BLaER1 treated with 17β-estradiol and CSF1 and Interleukin-3, amounts not matched to agents 10 nM and 100 nM (cell line): Measurements from ENCODE around the gene APPL1.

Experiments
- H3K27ac ChIP-seq, 11 experiments: shearing (Covaris generic); formaldehyde crosslinking; 2 replicates each; pipeline ENCODE4 v1.8.1; 2022
- H3K27me3 ChIP-seq, 11 experiments: shearing (Covaris generic); formaldehyde crosslinking; 2 replicates each; pipeline ENCODE4 v1.8.1; 2022
- H3K36me3 ChIP-seq, 11 experiments: shearing (Covaris generic); formaldehyde crosslinking; 2 replicates each; pipeline ENCODE4 v1.8.1; 2022
- H3K4me1 ChIP-seq, 10 experiments: shearing (Covaris generic); formaldehyde crosslinking; 2 replicates each; pipeline ENCODE4 v1.8.1; 2022
- H3K4me2 ChIP-seq, 11 experiments: shearing (Covaris generic); formaldehyde crosslinking; 2 replicates each; pipeline ENCODE4 v1.8.1; 2022
- H3K4me3 ChIP-seq, 10 experiments: shearing (Covaris generic); formaldehyde crosslinking; 2 replicates each; pipeline ENCODE4 v1.8.1; 2022
- H3K9ac ChIP-seq, 11 experiments: shearing (Covaris generic); formaldehyde crosslinking; 2 replicates each; pipeline ENCODE4 v1.8.1; 2022
- H3K9me3 ChIP-seq, 11 experiments: shearing (Covaris generic); formaldehyde crosslinking; replicated peaks in 1 of 11; 2 replicates each; pipeline ENCODE4 v1.8.1; 2022
- H4K20me1 ChIP-seq, 11 experiments: shearing (Covaris generic); formaldehyde crosslinking; 2 replicates each; pipeline ENCODE4 v1.8.1; 2022
- Cebpa-rat ChIP-seq, 11 experiments: shearing (Covaris generic); IDR thresholded peaks; 2 replicates each; pipeline ENCODE4 v1.8.1; 2022

The APPL1 gene

DNA sequence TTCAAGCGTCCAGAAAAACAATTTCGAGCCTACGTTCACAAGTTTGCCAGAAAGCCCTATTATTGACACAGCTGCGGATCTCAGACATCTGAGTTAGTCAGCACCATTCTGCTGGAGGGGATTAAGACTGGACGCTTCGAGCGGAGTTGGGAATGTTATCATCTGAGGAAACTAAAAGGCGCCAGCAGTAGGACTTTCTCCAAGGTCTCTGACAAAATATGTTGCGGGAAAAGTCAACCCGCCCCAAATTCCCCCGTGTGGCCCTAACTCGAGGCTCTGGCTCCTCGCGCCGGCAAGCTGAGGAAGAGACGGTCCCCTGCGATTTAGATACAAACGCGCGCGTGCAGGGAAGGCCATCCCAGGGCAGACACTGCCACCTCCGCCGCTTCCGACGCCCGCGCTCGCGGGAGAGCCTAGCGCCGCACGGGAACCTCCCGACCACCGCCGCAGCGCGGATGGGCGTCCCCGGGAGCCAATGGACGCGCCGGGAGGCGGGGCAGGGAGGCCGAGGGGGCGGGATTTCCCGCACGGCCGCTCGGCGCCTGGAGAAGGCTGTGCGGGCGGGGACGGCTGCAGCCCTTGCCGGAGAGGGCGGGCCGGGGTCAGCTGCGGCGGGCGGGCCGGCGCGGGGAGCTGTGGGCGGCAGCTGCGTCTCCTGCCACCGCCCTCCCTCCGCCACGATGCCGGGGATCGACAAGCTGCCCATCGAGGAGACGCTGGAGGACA lies at the start of gene APPL1:
Gene APPL1, plus strand, starts transcription at position 526 of the 726 bp plus-strand sequence. Its CDS starts 155 bp downstream, at position 681.
- TF ChIP-seq Cebpa-rat (IDR thresholded peaks at IDR 0.05) = no peak
- Histone ChIP-seq H3K27ac (peak within 1 kb of the TSS; percentile 80 to 94 (median 86)), H3K36me3 (peaks cover 0 to 18% (median 8%) of the 10 kb centered on the region in 11 experiments; a peak in 14 of 22 replicates), H3K27me3 (no peaks in the 10 kb centered on the region), H4K20me1 (peaks cover 3 to 36% (median 26%) of the 10 kb centered on the region in 11 experiments; a peak in 18 of 22 replicates), H3K4me3 (peak within 1 kb of the TSS; percentile 88 to 99 (median 96)), H3K9me3 (no peaks in the 10 kb centered on the region), H3K4me1 (peaks cover 38 to 55% (median 45%) of the 10 kb centered on the region in 10 experiments), H3K9ac (peak within 1 kb of the TSS; percentile 87 to 94 (median 92)), H3K4me2 (peak within 1 kb of the TSS; percentile 77 to 96 (median 90))

- Histone ChIP-seq H3K9me3 (peaks cover 0 to 12% (median 9%) of the 10 kb centered on the region in 11 experiments; a peak in 12 of 22 replicates), H4K20me1 (no peaks in the 10 kb centered on the region), H3K9ac (no peak overlapping the region), H3K4me3 (no peak overlapping the region), H3K27me3 (no peaks in the 10 kb centered on the region), H3K4me1 (peaks cover 0 to 8% (median 7%) of the 10 kb centered on the region in 10 experiments; a peak in 13 of 20 replicates), H3K36me3 (no peaks in the 10 kb centered on the region), H3K27ac (no peak overlapping the region), H3K4me2 (no peak overlapping the region)
- no peak for TF ChIP-seq Cebpa-rat (IDR thresholded peaks at IDR 0.05)
Measured at GRCh38 chr3:57179580-57180410, 47.7 kb upstream of the APPL1 start.

DNA sequence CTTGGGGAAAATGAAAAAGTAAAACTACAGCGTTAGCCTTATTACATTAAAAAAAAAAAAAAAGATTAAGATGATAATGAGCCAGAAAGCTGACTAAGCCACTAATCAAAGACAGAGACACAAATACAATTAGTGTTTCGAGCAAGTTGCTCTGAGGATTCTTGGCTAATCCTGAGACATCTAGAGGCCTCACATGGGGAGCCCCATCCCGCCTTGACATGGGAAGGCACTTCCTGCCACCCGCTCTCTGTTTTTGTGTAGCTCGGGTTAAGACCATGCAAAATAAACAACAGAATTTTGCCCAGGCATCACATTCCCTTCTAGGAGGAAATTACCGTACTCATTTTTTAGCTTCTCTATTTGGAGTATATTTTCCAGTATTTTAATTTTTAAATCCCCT lies 43.0 kb upstream of the APPL1 start:
- TF ChIP-seq Cebpa-rat (IDR thresholded peaks at IDR 0.05) = no peak
- H3K4me1 ChIP-seq = no peaks in the 10 kb centered on the region
- H3K27me3 ChIP-seq = no peaks in the 10 kb centered on the region
- no peak overlapping the region for H3K9ac ChIP-seq
- no peaks in the 10 kb centered on the region for H3K36me3 ChIP-seq
- no peak overlapping the region for H3K27ac ChIP-seq
- H3K9me3 ChIP-seq = peaks cover 0 to 12% (median 9%) of the 10 kb centered on the region in 11 experiments; a peak in 12 of 22 replicates
- H4K20me1 ChIP-seq = no peaks in the 10 kb centered on the region
- H3K4me3 ChIP-seq = no peak overlapping the region
- H3K4me2 ChIP-seq = no peak overlapping the region

DNA sequence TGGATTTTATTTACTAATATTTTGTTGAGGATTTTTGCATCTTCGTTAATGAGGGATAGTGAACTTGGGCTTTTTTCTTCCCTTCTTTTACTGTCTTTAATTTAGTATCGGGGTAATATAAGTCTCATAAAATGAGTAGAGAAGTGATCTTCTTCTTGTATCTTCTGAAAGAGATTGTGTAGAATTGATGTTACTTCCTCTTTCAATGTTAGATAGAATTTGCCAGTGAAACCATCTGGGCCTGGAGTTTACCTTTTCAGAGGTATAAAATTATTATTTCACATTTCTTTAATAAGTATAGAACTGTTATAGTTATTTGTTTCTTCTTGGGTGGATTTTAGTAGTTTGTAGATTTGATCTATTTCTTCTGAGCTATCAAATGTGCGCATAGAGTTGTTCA lies 35.5 kb upstream of the APPL1 start:
- Histone ChIP-seq H3K9me3 (no peaks in the 10 kb centered on the region), H4K20me1 (no peaks in the 10 kb centered on the region), H3K4me2 (no peak overlapping the region), H3K9ac (no peak overlapping the region), H3K27ac (no peak overlapping the region), H3K4me1 (no peaks in the 10 kb centered on the region), H3K27me3 (no peaks in the 10 kb centered on the region), H3K4me3 (no peak overlapping the region), H3K36me3 (no peaks in the 10 kb centered on the region)
- TF ChIP-seq Cebpa-rat (IDR thresholded peaks at IDR 0.05) = no peak

GRCh38 chr3:57194641-57195040 lies 32.9 kb upstream of the APPL1 start:
- Histone ChIP-seq H4K20me1 (no peaks in the 10 kb centered on the region), H3K27ac (no peak overlapping the region), H3K27me3 (no peaks in the 10 kb centered on the region), H3K9ac (no peak overlapping the region), H3K4me3 (no peak overlapping the region), H3K4me1 (no peaks in the 10 kb centered on the region), H3K4me2 (no peak overlapping the region), H3K36me3 (no peaks in the 10 kb centered on the region), H3K9me3 (no peaks in the 10 kb centered on the region)
- TF ChIP-seq Cebpa-rat (IDR thresholded peaks at IDR 0.05) = no peak

DNA sequence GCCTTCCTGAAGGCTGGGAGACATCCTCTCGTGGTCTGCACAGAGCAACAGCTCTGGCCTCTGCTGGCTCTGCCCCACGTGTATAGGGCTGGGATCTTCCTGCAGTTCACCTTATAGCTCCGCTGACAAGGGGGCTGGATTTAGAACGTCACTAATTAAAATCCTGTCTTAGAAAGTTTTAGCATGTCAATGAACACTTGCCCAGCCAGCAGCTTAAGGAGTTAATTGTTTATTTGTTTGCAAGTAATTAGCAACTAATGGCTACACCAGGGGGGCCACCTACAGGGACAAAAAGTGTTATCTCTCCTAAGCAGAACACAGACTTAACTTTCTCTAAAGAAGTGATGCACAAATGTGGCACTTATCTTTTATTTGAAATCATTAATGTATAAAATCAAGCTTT lies 27.6 kb upstream of the APPL1 start, which contains the start of gene HESX1:
Gene HESX1, minus strand, starts transcription at position 84 of the 403 bp plus-strand sequence. Its CDS starts 60 bp downstream, at position 24.
- Histone ChIP-seq H3K4me1 (no peaks in the 10 kb centered on the region), H3K27me3 (no peaks in the 10 kb centered on the region), H3K27ac (no peak within 1 kb of the TSS), H4K20me1 (no peaks in the 10 kb centered on the region), H3K4me2 (no peak within 1 kb of the TSS), H3K4me3 (no peak within 1 kb of the TSS), H3K9ac (no peak within 1 kb of the TSS), H3K36me3 (no peaks in the 10 kb centered on the region), H3K9me3 (no peaks in the 10 kb centered on the region)
- no peak for TF ChIP-seq Cebpa-rat (IDR thresholded peaks at IDR 0.05)

DNA sequence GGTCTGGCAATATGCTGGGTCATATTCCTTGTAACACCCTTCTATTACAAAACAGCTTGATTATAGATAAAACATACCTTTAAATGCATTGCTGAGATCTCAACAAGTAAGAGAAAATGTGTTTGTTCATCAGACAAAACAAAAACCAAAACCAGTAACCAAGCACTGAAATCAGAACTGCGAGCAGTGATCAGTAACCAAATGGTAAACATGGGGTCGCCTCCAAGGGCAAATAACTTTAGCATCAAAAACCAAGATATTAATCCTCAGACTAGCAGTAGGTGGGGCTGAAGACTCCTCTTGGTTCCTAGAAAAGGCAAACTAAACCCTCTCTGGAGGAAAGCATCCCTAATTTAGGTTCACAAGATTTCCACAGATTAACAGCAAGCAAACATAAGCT lies 21.1 kb upstream of the APPL1 start:
- Histone ChIP-seq H4K20me1 (no peaks in the 10 kb centered on the region), H3K9ac (no peak overlapping the region), H3K27ac (no peak overlapping the region), H3K4me1 (no peaks in the 10 kb centered on the region), H3K9me3 (no peaks in the 10 kb centered on the region), H3K36me3 (no peaks in the 10 kb centered on the region), H3K4me3 (no peak overlapping the region), H3K27me3 (no peaks in the 10 kb centered on the region), H3K4me2 (no peak overlapping the region)
- no peak for TF ChIP-seq Cebpa-rat (IDR thresholded peaks at IDR 0.05)

DNA sequence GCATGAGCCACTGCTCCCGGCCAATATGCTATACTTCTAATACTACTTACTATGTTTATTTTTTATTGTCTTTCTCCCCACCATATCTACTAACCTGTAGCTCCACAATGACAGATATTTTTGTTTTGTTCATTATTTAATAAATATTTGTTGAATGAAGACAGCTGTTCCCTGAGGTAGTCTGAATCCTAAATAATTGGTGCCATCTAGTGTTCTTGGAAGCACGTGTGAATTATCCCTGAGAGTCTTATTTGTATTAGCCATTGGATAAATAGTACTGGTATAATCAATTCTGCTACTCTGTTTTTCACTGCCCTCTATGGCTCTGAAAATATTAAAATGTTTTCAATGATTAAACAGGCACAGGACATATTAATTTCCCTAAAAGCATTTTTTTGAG lies 5.6 kb upstream of the APPL1 start:
- Histone ChIP-seq H3K4me1 (peaks cover 19 to 28% (median 26%) of the 10 kb centered on the region in 10 experiments), H3K4me3 (no peak overlapping the region), H3K9ac (no peak overlapping the region), H3K27me3 (no peaks in the 10 kb centered on the region), H3K9me3 (no peaks in the 10 kb centered on the region), H3K36me3 (no peaks in the 10 kb centered on the region), H3K4me2 (no peak overlapping the region), H3K27ac (no peak overlapping the region), H4K20me1 (no peaks in the 10 kb centered on the region)
- TF ChIP-seq Cebpa-rat (IDR thresholded peaks at IDR 0.05) = no peak

- Histone ChIP-seq H3K4me1 (peaks cover 35 to 47% (median 42%) of the 10 kb centered on the region in 10 experiments), H3K36me3 (no peaks in the 10 kb centered on the region), H3K4me3 (no peak overlapping the region), H3K9ac (no peak overlapping the region), H4K20me1 (peaks cover 3 to 15% (median 10%) of the 10 kb centered on the region in 11 experiments; a peak in 17 of 22 replicates), H3K4me2 (peak overlapping the region; percentile 66 to 96 (median 90)), H3K9me3 (no peaks in the 10 kb centered on the region), H3K27ac (no peak overlapping the region), H3K27me3 (no peaks in the 10 kb centered on the region)
- TF ChIP-seq Cebpa-rat (IDR thresholded peaks at IDR 0.05) = no peak
Measured at GRCh38 chr3:57224856-57225255, 2.7 kb upstream of the APPL1 start.
